Endothelial cell of umbilical vein (primary cell): ENCODE measurements around the gene SPIRE2. TPM values are rescaled to one million over a fixed set of nuclear protein-coding genes. Genes with fewer than 3 reads are reported as not detected.

ENCODE experiments used
- BruUV-seq: library from RNA; stranded (reverse); fragments of 400-500 nt; replicated peaks from 2 replicates; lab custom pipeline; 2021; lab: Mats Ljungman, UMichigan
- CTCF ChIA-PET: fragments of 300-600, 350-600 bp; sonication (Branson Sonifier 250); formaldehyde crosslinking; loops from one replicate; lab custom pipeline; 2021; ENCODE audit warnings: antibody characterized with exemption, inconsistent platforms; lab: Charles Lee
- POLR2A ChIA-PET: fragments of 300-600, 350-600 bp; sonication (Branson Sonifier 250); formaldehyde crosslinking; loops from one replicate; lab custom pipeline; 2021; ENCODE audit warnings: antibody characterized with exemption, inconsistent platforms; lab: Charles Lee
- DNase-seq: peaks from one replicate; pipeline ENCODE4 v3.0.0-alpha.2; 2011; ENCODE audit warnings: low read depth, low spot score
- FAIRE-seq: peaks from 2 replicates; lab custom pipeline; 2011; peaks lifted over from hg19 to GRCh38; lab: Jason Lieb, UNC
- H2AFZ ChIP-seq: 2 replicates; pipeline ENCODE4 v1.6.0; 2012; ENCODE audit warnings: low read depth, low read length, control low read depth, inconsistent platforms
- H3K27ac ChIP-seq: 2 replicates; pipeline ENCODE4 v1.5.1; 2011; ENCODE audit warnings: low read depth, mild to moderate bottlenecking, control low read depth, low read length, moderate library complexity; ENCODE audit not compliant: insufficient read depth
- H3K27me3 ChIP-seq, 2 experiments: 2 replicates each; pipeline versions ENCODE4 v1.6.0 to v1.6.1; 2011; ENCODE audit warnings: low read length in 2 of 2, mixed read lengths in 1 of 2; ENCODE audit not compliant: control insufficient read depth in 2 of 2, insufficient read depth in 2 of 2
- H3K36me3 ChIP-seq, 2 experiments: 2 replicates in 1 of 2; 3 replicates in 1 of 2; pipeline ENCODE4 v1.5.1; 2011; ENCODE audit warnings: low read length in 2 of 2, mild to moderate bottlenecking in 1 of 2, moderate library complexity in 1 of 2; ENCODE audit not compliant: control insufficient read depth in 2 of 2, insufficient read depth in 2 of 2; ENCODE audit errors: extremely low read depth in 1 of 2
- H3K4me1 ChIP-seq: 3 replicates; pipeline ENCODE4 v1.5.1; 2011; ENCODE audit warnings: mild to moderate bottlenecking, low read length; ENCODE audit not compliant: control insufficient read depth, insufficient read depth; ENCODE audit errors: extremely low read depth
- H3K4me2 ChIP-seq: 2 replicates; pipeline ENCODE4 v1.6.1; 2011; ENCODE audit warnings: low read length, control low read depth, mixed read lengths; ENCODE audit not compliant: insufficient read depth
- H3K4me3 ChIP-seq, 3 experiments: fragments of 200-600 bp in 1 of 3; sonication (generic), shearing (Covaris generic) in 1 of 3; replicated peaks in 1 of 3; 2 replicates each; pipeline ENCODE4 v1.5.1; 2011 to 2016; ENCODE audit warnings: control low read depth in 3 of 3, low read length in 3 of 3, mild to moderate bottlenecking in 2 of 3, inconsistent platforms in 1 of 3, low read depth in 1 of 3, moderate library complexity in 1 of 3; ENCODE audit not compliant: insufficient read depth in 1 of 3
- H3K79me2 ChIP-seq: 2 replicates; pipeline ENCODE4 v1.6.0; 2012; ENCODE audit warnings: low read length, inconsistent platforms; ENCODE audit not compliant: control insufficient read depth, insufficient read depth
- H3K9ac ChIP-seq: replicated peaks from 2 replicates; pipeline ENCODE3; 2011; ENCODE audit warnings: low read length, control low read depth; ENCODE audit not compliant: insufficient read depth; ENCODE audit errors: extremely low read depth
- H3K9me1 ChIP-seq: replicated peaks from 3 replicates; pipeline ENCODE4 v1.6.0; 2011; ENCODE audit warnings: mild to moderate bottlenecking, low read length; ENCODE audit not compliant: control insufficient read depth, insufficient read depth; ENCODE audit errors: extremely low read depth
- H3K9me3 ChIP-seq: replicated peaks from 2 replicates; pipeline ENCODE4 v1.5.1; 2012; ENCODE audit warnings: low read length, inconsistent platforms; ENCODE audit not compliant: control insufficient read depth, insufficient read depth
- H4K20me1 ChIP-seq: replicated peaks from 2 replicates; pipeline ENCODE3; 2011; ENCODE audit warnings: mild to moderate bottlenecking, low read length; ENCODE audit not compliant: control insufficient read depth, insufficient read depth; ENCODE audit errors: extremely low read depth
- CTCF ChIP-seq, 2 donors: IDR thresholded peaks; 1 replicate in 1 of 2; 2 replicates in 1 of 2; pipeline ENCODE4 v1.5.1; 2011; ENCODE audit warnings: low read length in 2 of 2, mild to moderate bottlenecking in 2 of 2, moderate library complexity in 2 of 2, control low read depth in 1 of 2, inconsistent platforms in 1 of 2, low read depth in 1 of 2; ENCODE audit not compliant: insufficient read depth in 1 of 2; ENCODE audit errors: extremely low read depth in 1 of 2
- EZH2 ChIP-seq: IDR thresholded peaks from 2 replicates; pipeline ENCODE4 v1.6.1; 2012; ENCODE audit warnings: borderline replicate concordance, low read depth, mild to moderate bottlenecking, moderate library complexity, low read length, inconsistent platforms; ENCODE audit not compliant: severe bottlenecking
- FOS ChIP-seq: IDR thresholded peaks from 2 replicates; pipeline ENCODE4 v1.6.1; 2011; ENCODE audit warnings: mild to moderate bottlenecking, low read length, moderate library complexity, borderline replicate concordance; ENCODE audit not compliant: insufficient read depth
- GATA2 ChIP-seq: IDR thresholded peaks from 2 replicates; pipeline ENCODE4 v1.7.0; 2011; ENCODE audit warnings: low read depth, mild to moderate bottlenecking, moderate library complexity, mixed read lengths, low read length; ENCODE audit not compliant: insufficient read length, insufficient read depth
- JUN ChIP-seq: IDR thresholded peaks from 2 replicates; pipeline ENCODE4 v1.6.1; 2011; ENCODE audit warnings: borderline replicate concordance, low read depth; ENCODE audit not compliant: insufficient read length, insufficient read depth
- MYC ChIP-seq: IDR thresholded peaks from one replicate; pipeline ENCODE4 v1.6.1; 2011; ENCODE audit warnings: mild to moderate bottlenecking, low read depth, low read length
- POLR2A ChIP-seq: IDR thresholded peaks from 2 replicates; pipeline ENCODE4 v1.6.1; 2012; ENCODE audit warnings: low read depth, mild to moderate bottlenecking, control low read depth, low read length
- POLR2AphosphoS5 ChIP-seq: IDR thresholded peaks from 2 replicates; pipeline ENCODE4 v1.6.1; 2012; ENCODE audit warnings: low read depth, mild to moderate bottlenecking, control low read depth, low read length, moderate library complexity; ENCODE audit not compliant: insufficient read depth
- dilution Hi-C: fragments of 300-500 bp; cut with MboI; formaldehyde crosslinking; loops from one replicate; pipeline ENCODE4 v1.15.0; 2019; ENCODE audit warnings: low sequenced_read_pairs; ENCODE audit not compliant: extremely low pct_ligation_motif_present
- intact Hi-C: fragments of 100-400 bp; cut with micrococcal nuclease; formaldehyde crosslinking; loops from one replicate; pipeline ENCODE4 v1.10.0; 2022
- polyA plus RNA-seq, 4 experiments: library from polyadenylated mRNA; depleted of rRNA in 3 of 4; stranded (reverse) in 3 of 4; unstranded in 1 of 4; fragments of >200 nt; gene quantifications; 2 replicates each; pipeline versions ENCODE4 v1.2.1 to v1.2.3, GENCODE V29; 2011 to 2012; ENCODE audit warnings: missing spikeins in 1 of 4
- total RNA-seq: library from RNA; stranded (reverse); gene quantifications from 2 replicates; pipeline ENCODE4 v1.2.3, GENCODE V29; 2021
- TF ChIP-seq, protein P1 (sequence below): IDR thresholded peaks from 2 replicates; pipeline ENCODE4 v1.6.1; 2011; ENCODE audit not compliant: insufficient read depth, insufficient read length

The SPIRE2 gene
- total and polyA plus RNA-seq, 2 donors (not counting 3 experiments of a cell fraction or from before 2014, with no cell fraction given), result 1.2 to 3.1 TPM

GRCh38 chr16:89841275-89841674 is 13.0 kb downstream of the SPIRE2 start:
- BruUV-seq, result no TSS peak
- dilution Hi-C loops (no loop called here), intact Hi-C loops (no loop called here)
- ChIA-PET CTCF (interaction anchor here (0.7 kb wide), 1 partner anchor 20 kb away, joined by 4 read pairs; no protein-coding TSS in a partner anchor), POLR2A (no interaction called here)
- DNase-seq, result no peak
- Histone ChIP-seq H3K36me3 (no peaks in the 10 kb centered on the region), H3K27ac (no peak overlapping the region), H3K27me3 (no peaks in the 10 kb centered on the region), H2AFZ (no peak overlapping the region), H3K79me2 (no peaks in the 10 kb centered on the region), H3K9me1 (no peaks in the 10 kb centered on the region), H3K9ac (no peak overlapping the region), H3K4me1 (no peaks in the 10 kb centered on the region), H3K4me3 (no peak overlapping the region), H3K9me3 (no peaks in the 10 kb centered on the region), H3K4me2 (no peak overlapping the region), H4K20me1 (no peaks in the 10 kb centered on the region)
- no peak for FAIRE-seq
- TF ChIP-seq POLR2A, result no peak
- no peak for TF ChIP-seq GATA2
- no peak for TF ChIP-seq EZH2
- no peak for TF ChIP-seq MYC
- no peak for TF ChIP-seq FOS
- TF ChIP-seq POLR2AphosphoS5, result no peak
- no peak for TF ChIP-seq JUN
- TF ChIP-seq, protein P1, sequence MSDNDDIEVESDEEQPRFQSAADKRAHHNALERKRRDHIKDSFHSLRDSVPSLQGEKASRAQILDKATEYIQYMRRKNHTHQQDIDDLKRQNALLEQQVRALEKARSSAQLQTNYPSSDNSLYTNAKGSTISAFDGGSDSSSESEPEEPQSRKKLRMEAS, result no peak
- no peak for TF ChIP-seq CTCF (IDR thresholded peaks at IDR 0.05; ENCODE audit: extremely low read depth in 1 of 2, insufficient read depth in 1 of 2, low read depth in 1 of 2, low read length in 2 of 2)
